Activated CD8-positive, alpha-beta T cell treated with anti-CD3 and anti-CD28 coated beads, Interleukin-2, amount 10 ng/mL, durations not matched to agents 7 days and 5 days (primary cell): Measurements from ENCODE around the gene MT3. TPM values are rescaled to one million over a fixed set of nuclear protein-coding genes. Genes with fewer than 3 reads are reported as not detected.

Experiments used
- ATAC-seq: fragments of 150-1000 bp; cut with Tn5 transposase; one replicate; pipeline ENCODE4 v1.10.0; 2021; ENCODE audit warnings: moderate library complexity
- CTCF ChIA-PET: fragments of 350-600 bp; sonication (Branson Sonifier 250); formaldehyde crosslinking; loops from one replicate; lab custom pipeline; 2021; ENCODE audit warnings: antibody characterized with exemption; lab: Charles Lee
- POLR2A ChIA-PET: fragments of 350-600 bp; sonication (Branson Sonifier 250); formaldehyde crosslinking; loops from one replicate; lab custom pipeline; 2021; ENCODE audit warnings: antibody characterized with exemption; lab: Charles Lee
- DNase-seq: peaks from one replicate; pipeline ENCODE4 v3.0.0-alpha.2; 2020
- H3K27ac Mint-ChIP-seq: one replicate; pipeline ENCODE4 v1.8.0; 2021; ENCODE audit warnings: mild to moderate bottlenecking, mixed read lengths
- H3K27me3 Mint-ChIP-seq: one replicate; pipeline ENCODE4 v1.8.0; 2021; ENCODE audit warnings: low read depth, mixed read lengths
- H3K36me3 Mint-ChIP-seq: one replicate; pipeline ENCODE4 v1.8.0; 2021; ENCODE audit warnings: low read depth, mixed read lengths
- H3K4me1 Mint-ChIP-seq: one replicate; pipeline ENCODE4 v1.8.0; 2021; ENCODE audit warnings: low read depth, mixed read lengths
- H3K4me3 Mint-ChIP-seq: one replicate; pipeline ENCODE4 v1.8.0; 2021; ENCODE audit warnings: mild to moderate bottlenecking, mixed read lengths
- H3K9me3 Mint-ChIP-seq: one replicate; pipeline ENCODE4 v1.8.0; 2022; ENCODE audit warnings: mixed read lengths; ENCODE audit not compliant: insufficient read depth
- total RNA-seq, 2 experiments: library from RNA; stranded (reverse); gene quantifications; one replicate each; pipeline ENCODE4 v1.2.3, GENCODE V29; 2021

The MT3 gene
- total RNA-seq, 2 experiments from 2014 or later: 6.2 to 7.5 TPM

- Mint-ChIP-seq H3K4me3 (no peak overlapping the region), H3K27ac (no peak overlapping the region), H3K4me1 (no peaks in the 10 kb centered on the region), H3K36me3 (no peaks in the 10 kb centered on the region), H3K27me3 (peaks cover 41% of the 10 kb centered on the region), H3K9me3 (no peaks in the 10 kb centered on the region)
- ChIA-PET POLR2A (no interaction called here), CTCF (interaction anchor here (1.5 to 2.3 kb wide), 2 partner anchors 17 to 118 kb away, joined by 4 to 6 read pairs; no protein-coding TSS in a partner anchor)
- ATAC-seq (no peak), DNase-seq (no peak)
Measured at GRCh38 chr16:56583351-56584168, 5.8 kb upstream of the MT3 start.

DNA sequence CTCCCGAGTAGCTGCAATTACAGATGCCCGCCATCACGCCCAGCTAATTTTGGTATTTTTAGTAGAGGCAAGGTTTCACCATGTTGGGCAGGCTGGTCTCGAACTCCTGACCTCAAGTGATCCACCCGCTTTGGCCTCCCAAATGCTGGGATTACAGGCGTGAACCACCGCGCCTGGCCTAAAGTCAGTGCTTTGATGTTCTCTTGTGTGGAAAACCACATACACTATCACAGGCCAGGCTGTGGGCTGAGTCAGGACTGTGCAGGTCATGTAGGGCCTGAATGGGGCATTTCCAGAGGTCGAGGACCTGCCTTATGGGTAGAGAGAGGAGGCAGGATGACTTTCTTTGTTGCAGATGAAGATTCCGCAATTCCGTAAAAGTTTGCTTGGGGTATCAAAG, 5.1 kb upstream of the MT3 start:
- H3K4me1 Mint-ChIP-seq: peaks cover 5% of the 10 kb centered on the region
- no peak overlapping the region for H3K27ac Mint-ChIP-seq
- H3K36me3 Mint-ChIP-seq: no peaks in the 10 kb centered on the region
- H3K9me3 Mint-ChIP-seq: no peaks in the 10 kb centered on the region
- ChIA-PET POLR2A (interaction anchor here (1.2 kb wide), 1 partner anchor 100 kb away, joined by 4 read pairs; no protein-coding TSS in a partner anchor), CTCF (interaction anchor here (1.5 kb wide), 1 partner anchor 118 kb away, joined by 4 read pairs; no protein-coding TSS in a partner anchor)
- no peak for DNase-seq
- H3K4me3 Mint-ChIP-seq: no peak overlapping the region
- peaks cover 47% of the 10 kb centered on the region for H3K27me3 Mint-ChIP-seq
- no peak for ATAC-seq

- H3K36me3 Mint-ChIP-seq: no peaks in the 10 kb centered on the region
- H3K4me1 Mint-ChIP-seq: peaks cover 19% of the 10 kb centered on the region
- DNase-seq: no peak
- CTCF ChIA-PET: interaction anchor here (4.2 kb wide), 1 partner anchor 12 kb away, joined by 23 read pairs; no protein-coding TSS in a partner anchor
- H3K27ac Mint-ChIP-seq: peak overlapping the region; percentile 21
- peak overlapping the region; percentile 79 for H3K4me3 Mint-ChIP-seq
- no peak for ATAC-seq
- no peaks in the 10 kb centered on the region for H3K9me3 Mint-ChIP-seq
- peaks cover 52% of the 10 kb centered on the region for H3K27me3 Mint-ChIP-seq
- POLR2A ChIA-PET: no interaction called here
Measured at GRCh38 chr16:56588781-56589140, 567 bp upstream of the MT3 start.

DNA sequence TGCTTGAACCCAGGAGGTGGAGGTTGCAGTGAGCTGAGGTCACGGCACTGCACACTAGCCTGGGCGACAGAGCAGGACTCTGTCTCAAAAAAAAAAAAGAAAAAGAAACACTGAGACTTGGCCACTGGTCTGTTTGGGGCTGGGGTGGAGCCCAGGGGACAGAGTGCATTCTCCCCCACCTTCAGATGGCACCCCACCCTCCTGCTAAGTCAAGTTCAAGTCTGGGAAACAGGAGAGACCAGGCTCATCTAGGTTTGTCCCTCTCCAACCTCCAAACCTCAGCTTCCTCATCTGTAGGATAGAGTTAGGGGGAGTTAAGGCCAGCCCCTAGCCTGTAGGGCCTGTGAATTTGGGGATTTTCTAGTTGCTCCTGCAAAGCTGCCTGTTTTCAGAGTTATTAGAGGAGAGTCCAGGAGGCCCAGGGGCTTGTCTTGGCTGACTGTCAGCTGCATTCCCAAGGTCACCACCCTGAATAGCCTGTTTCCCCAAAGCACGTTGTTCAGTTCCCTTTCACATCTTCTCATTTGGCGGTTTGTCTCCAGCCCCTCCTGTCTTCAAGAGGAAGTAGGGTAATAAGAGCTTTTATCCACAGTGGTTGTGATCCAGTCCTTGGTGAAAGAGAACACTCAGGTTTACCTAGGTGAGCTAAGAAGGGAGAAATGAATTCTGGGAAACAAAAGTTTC, 2.2 kb downstream of the MT3 start:
- Mint-ChIP-seq H3K36me3 (no peaks in the 10 kb centered on the region), H3K4me1 (peaks cover 19% of the 10 kb centered on the region), H3K27me3 (peaks cover 38% of the 10 kb centered on the region), H3K9me3 (peaks cover 4% of the 10 kb centered on the region), H3K4me3 (no peak overlapping the region), H3K27ac (no peak overlapping the region)
- DNase-seq (no peak), ATAC-seq (no peak)
- ChIA-PET POLR2A (interaction anchor here (0.6 to 1.4 kb wide), 5 partner anchors 15 to 117 kb away, joined by 3 to 5 read pairs (median 3); no protein-coding TSS in a partner anchor), CTCF (interaction anchor here (1.5 to 2.1 kb wide), 5 partner anchors 9 to 110 kb away, joined by 4 to 11 read pairs (median 7); no protein-coding TSS in a partner anchor)

GRCh38 chr16:56593573-56594291, 4.4 kb downstream of the MT3 start:
- Mint-ChIP-seq H3K27ac (no peak overlapping the region), H3K9me3 (peaks cover 4% of the 10 kb centered on the region), H3K27me3 (peaks cover 24% of the 10 kb centered on the region), H3K36me3 (no peaks in the 10 kb centered on the region), H3K4me3 (no peak overlapping the region), H3K4me1 (peaks cover 21% of the 10 kb centered on the region)
- DNase-seq: no peak
- ATAC-seq: no peak
- CTCF ChIA-PET: interaction anchor here (2.0 to 2.1 kb wide), 2 partner anchors 16 to 17 kb away, joined by 8 to 9 read pairs; no protein-coding TSS in a partner anchor
- POLR2A ChIA-PET: no interaction called here

DNA sequence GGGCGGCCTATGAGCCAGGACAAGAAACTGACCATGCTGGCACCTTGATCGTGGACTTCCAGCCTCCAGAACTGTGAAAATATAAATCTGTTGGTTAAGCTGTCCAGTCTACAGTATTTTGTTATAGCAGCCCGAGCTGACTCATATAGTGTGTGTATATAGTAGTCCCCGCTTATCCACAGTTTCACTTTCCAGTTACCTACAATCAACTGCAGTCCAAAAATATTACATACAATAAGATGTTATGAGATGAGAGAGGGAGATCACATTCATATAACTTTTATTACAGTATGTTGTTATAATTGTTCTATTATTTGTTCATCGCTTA, 4.9 kb downstream of the MT3 start:
- H3K36me3 Mint-ChIP-seq: no peaks in the 10 kb centered on the region
- no peak overlapping the region for H3K4me3 Mint-ChIP-seq
- ChIA-PET CTCF (interaction anchor here (2.1 kb wide), 1 partner anchor 17 kb away, joined by 9 read pairs; no protein-coding TSS in a partner anchor), POLR2A (no interaction called here)
- peaks cover 4% of the 10 kb centered on the region for H3K9me3 Mint-ChIP-seq
- no peak for ATAC-seq
- no peak for DNase-seq
- peaks cover 19% of the 10 kb centered on the region for H3K27me3 Mint-ChIP-seq
- peaks cover 17% of the 10 kb centered on the region for H3K4me1 Mint-ChIP-seq
- H3K27ac Mint-ChIP-seq: no peak overlapping the region

DNA sequence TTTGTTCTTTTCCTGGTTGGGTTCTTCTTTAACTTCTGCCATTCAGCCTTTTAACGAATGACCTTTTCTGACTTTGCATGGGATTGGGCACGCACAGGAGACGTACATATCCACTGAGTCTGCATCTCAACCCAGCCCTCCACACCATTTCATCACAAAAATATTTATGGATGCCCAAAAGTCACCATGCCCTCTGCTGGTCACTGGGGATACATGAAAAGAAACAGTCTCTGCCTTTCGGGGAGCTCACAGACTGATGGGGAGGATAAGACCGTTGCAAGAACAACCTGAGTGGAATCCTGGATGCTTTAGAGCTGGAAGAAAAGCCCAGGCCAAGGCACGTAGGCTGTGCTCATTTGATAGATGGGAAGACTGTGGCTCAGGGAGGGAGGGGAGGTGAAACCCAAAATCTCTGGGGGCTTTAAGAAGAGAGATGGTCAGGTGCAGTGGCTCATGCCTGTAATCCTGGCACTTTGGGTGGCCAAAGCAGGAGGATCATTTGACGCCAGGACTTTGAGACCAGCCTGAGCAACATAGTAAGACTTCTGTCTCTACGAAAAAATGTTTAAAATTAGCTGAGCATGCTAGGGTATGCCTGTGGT, 11.2 kb downstream of the MT3 start:
- no peaks in the 10 kb centered on the region for H3K36me3 Mint-ChIP-seq
- ChIA-PET CTCF (interaction anchor here (0.7 to 4.2 kb wide), 23 partner anchors 8 to 186 kb away, joined by 3 to 31 read pairs (median 4); partner anchors contain the start of gene MT1E), POLR2A (interaction anchor here (0.7 to 1.8 kb wide), 3 partner anchors 10 to 25 kb away, joined by 3 to 4 read pairs (median 3); partner anchors contain the start of gene MT1E)
- ATAC-seq: peak; percentile 72
- H3K4me1 Mint-ChIP-seq: peaks cover 7% of the 10 kb centered on the region
- H3K27me3 Mint-ChIP-seq: peaks cover 16% of the 10 kb centered on the region
- H3K27ac Mint-ChIP-seq: no peak overlapping the region
- H3K4me3 Mint-ChIP-seq: no peak overlapping the region
- DNase-seq: peak; percentile 60
- H3K9me3 Mint-ChIP-seq: no peaks in the 10 kb centered on the region

GRCh38 chr16:56601325-56601724, 12.0 kb downstream of the MT3 start:
- Mint-ChIP-seq H3K4me1 (peaks cover 8% of the 10 kb centered on the region), H3K36me3 (no peaks in the 10 kb centered on the region), H3K27me3 (peaks cover 16% of the 10 kb centered on the region), H3K27ac (no peak overlapping the region), H3K9me3 (no peaks in the 10 kb centered on the region), H3K4me3 (no peak overlapping the region)
- CTCF ChIA-PET: interaction anchor here (0.9 to 4.2 kb wide), 13 partner anchors 9 to 141 kb away, joined by 3 to 31 read pairs (median 5); no protein-coding TSS in a partner anchor
- POLR2A ChIA-PET: interaction anchor here (0.7 to 1.8 kb wide), 3 partner anchors 9 to 25 kb away, joined by 3 to 4 read pairs (median 3); partner anchors contain the start of gene MT1E
- ATAC-seq (no peak), DNase-seq (no peak)

DNA sequence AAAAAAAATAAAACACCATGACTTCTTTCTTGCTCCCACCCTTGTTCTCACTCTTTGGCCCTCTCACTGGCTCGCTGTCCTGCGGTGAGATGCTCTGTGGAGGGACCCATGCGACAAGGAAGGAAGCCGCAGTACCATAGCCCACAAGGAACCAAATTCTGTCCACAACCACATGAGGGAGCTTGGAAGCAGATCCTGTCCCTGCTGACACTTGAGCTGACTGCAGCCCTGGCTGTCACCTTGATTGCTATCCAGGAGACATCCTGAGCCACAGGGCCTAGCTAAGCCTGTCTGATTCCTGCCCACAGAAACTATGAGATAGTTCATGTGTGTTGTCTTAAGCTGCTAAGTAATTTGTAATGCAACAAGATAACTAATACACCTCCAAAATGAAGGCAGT, 14.3 kb downstream of the MT3 start:
- no peak for DNase-seq
- ChIA-PET POLR2A (interaction anchor here (1.0 kb wide), 1 partner anchor 79 kb away, joined by 3 read pairs; the partner anchor contains the start of gene MT1X), CTCF (interaction anchor here (0.6 to 4.2 kb wide), 6 partner anchors 10 to 187 kb away, joined by 3 to 31 read pairs (median 4); no protein-coding TSS in a partner anchor)
- no peak for ATAC-seq
- Mint-ChIP-seq H3K4me3 (no peak overlapping the region), H3K36me3 (no peaks in the 10 kb centered on the region), H3K9me3 (no peaks in the 10 kb centered on the region), H3K27ac (no peak overlapping the region), H3K4me1 (peaks cover 23% of the 10 kb centered on the region), H3K27me3 (peaks cover 14% of the 10 kb centered on the region)

- no peak overlapping the region for H3K27ac Mint-ChIP-seq
- peaks cover 23% of the 10 kb centered on the region for H3K4me1 Mint-ChIP-seq
- ChIA-PET CTCF (interaction anchor here (1.1 to 1.7 kb wide), 5 partner anchors 8 to 97 kb away, joined by 4 to 10 read pairs (median 7); no protein-coding TSS in a partner anchor), POLR2A (interaction anchor here (1.1 to 1.8 kb wide), 2 partner anchors 77 to 104 kb away, joined by 3 to 7 read pairs; partner anchors contain the start of gene MT1X)
- H3K36me3 Mint-ChIP-seq: peaks cover 7% of the 10 kb centered on the region
- no peak for ATAC-seq
- peaks cover 14% of the 10 kb centered on the region for H3K27me3 Mint-ChIP-seq
- no peak for DNase-seq
- no peak overlapping the region for H3K4me3 Mint-ChIP-seq
- no peaks in the 10 kb centered on the region for H3K9me3 Mint-ChIP-seq
Measured at GRCh38 chr16:56604966-56605365, 15.6 kb downstream of the MT3 start.
